Measurements from ENCODE around the gene CD177.
A peak's percentile ranks its signal among the peaks of the same experiment; 100 is the strongest.
"Not testable (repeated sequence)": the region's sequence is repeated elsewhere in the genome, so short reads cannot be mapped to it uniquely, and the experiment has no call there.

The CD177 gene, protein sequence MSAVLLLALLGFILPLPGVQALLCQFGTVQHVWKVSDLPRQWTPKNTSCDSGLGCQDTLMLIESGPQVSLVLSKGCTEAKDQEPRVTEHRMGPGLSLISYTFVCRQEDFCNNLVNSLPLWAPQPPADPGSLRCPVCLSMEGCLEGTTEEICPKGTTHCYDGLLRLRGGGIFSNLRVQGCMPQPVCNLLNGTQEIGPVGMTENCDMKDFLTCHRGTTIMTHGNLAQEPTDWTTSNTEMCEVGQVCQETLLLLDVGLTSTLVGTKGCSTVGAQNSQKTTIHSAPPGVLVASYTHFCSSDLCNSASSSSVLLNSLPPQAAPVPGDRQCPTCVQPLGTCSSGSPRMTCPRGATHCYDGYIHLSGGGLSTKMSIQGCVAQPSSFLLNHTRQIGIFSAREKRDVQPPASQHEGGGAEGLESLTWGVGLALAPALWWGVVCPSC

DNA sequence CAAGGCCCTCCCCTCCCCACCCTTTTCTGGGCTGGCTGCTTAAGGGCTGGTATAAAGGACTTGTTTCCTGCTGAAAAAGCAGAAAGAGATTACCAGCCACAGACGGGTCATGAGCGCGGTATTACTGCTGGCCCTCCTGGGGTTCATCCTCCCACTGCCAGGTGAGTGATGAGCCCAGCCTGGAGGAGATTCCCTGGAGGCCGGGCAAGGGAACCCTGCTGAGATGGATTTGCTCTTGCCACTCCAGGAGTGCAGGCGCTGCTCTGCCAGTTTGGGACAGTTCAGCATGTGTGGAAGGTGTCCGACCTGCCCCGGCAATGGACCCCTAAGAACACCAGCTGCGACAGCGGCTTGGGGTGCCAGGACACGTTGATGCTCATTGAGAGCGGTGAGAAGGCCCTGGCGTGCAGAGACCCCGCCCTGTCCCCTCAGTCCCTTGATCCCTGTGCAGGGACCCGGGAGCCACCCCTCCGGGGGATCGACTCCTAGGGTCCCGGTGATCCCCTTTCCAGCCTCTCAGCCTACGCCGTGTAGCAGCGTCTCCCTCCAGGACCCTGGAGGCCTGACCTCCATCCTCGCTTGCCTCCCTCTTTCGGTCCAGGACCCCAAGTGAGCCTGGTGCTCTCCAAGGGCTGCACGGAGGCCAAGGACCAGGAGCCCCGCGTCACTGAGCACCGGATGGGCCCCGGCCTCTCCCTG, at the start of gene CD177:
Gene CD177 (plus strand): TSS at position 81 of the 699 bp plus-strand sequence. CDS start 29 bp downstream, at position 110.
- no peak for DNase-seq

DNA sequence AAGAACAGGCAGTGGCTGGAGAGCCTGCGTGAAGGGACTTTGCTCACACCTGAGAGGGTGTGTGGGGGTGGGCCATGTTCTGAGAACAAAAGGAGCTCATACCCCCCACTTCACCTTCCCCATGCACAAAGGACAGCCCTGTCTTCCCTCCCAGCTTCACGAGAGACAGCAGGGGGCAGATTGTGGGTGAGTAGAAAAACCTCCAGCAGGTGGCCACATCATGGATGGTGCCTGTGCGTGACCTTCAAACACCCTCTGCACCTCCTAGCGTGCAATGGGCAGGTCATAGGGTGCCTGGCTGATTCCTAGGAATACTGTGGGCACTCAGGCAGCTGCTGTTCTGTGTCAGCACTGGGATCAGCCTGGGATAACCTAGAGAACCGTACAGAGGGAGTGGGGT, 47.8 kb upstream of the CD177 start:
- no peak for DNase-seq

DNA sequence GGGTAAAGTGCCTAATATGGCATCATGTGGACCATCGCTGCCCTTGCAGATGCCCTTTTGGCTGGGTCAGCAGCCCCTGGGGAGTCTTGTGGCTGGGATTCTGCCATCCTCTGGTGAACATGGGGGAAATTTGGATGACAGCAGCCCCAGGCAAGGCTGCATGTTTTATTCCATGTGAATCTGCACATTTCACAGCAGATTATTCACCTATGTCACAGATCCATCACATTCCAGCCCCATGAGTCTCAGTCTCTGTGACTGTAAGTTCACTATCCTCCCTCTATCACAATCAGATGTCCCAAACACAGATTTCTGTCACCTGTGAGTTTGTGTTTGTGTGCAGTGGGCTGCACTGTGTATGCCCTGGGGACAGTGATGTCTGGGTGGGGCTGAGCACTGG, 47.4 kb upstream of the CD177 start:
- no peak for DNase-seq

DNA sequence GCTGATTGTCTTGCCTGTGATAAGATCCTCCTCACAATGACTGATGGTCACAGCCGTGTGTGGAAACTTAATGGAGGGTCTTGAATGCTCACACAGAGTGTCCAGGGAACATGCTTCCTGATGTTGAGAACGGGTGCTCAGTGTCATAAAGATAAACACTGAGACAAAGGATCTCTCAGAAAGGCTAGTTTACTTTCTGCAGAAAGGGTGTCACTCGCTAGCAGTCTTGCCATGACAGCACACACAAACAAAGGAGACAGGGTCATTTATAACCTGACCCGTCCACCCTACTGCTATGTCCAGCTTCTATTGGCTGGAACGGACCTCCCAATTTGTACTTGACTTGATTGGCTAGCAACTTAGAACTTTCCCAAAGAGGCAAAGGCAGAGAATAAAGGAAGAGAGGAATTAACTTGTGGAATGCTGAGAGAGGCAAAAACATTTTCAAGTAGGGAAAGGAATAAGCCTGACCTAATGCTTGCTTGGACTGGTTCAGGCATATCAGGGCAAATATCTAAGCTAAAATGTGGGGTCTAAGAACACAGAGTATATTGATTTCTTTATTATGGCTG, 45.2 kb upstream of the CD177 start:
- DNase-seq = no peak

DNA sequence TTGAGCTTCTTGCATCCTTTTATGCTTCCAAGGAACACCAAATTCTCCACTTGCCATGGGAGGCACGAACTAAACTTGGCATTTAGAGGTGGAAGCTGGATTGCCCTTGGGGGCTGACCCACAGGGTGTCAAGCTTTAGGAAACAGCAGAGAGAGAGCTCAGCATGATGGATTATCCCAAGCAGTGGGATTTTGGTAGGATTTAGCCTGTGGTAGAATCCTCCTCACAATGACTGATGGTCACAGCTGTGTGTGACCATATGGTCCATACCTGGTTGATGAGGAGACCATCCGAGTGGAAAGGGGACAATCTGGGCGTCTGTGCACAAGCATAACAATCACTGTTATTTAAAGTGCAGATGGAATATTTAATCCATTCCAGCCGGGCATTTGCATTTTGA, 44.0 kb upstream of the CD177 start:
- no peak for DNase-seq

DNA sequence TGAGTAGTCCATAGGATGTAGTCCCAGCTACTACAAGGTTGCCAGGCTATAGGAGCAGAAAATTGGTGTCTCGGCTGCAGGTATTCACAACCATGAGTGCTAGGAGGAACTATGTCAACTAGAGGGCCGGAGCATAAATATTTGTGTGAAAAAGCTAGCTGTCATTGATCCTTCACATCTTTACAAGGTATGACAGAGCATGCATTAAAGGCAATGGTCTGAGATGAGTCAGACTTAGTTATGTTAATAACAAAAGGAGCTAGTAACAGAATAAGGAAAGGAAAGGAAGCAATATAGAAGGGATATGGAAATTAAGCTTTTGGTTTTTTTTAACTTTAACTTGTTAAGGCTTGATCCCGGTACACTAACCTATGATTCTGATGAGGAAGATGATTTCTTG, 43.3 kb upstream of the CD177 start:
- DNase-seq = no peak

DNA sequence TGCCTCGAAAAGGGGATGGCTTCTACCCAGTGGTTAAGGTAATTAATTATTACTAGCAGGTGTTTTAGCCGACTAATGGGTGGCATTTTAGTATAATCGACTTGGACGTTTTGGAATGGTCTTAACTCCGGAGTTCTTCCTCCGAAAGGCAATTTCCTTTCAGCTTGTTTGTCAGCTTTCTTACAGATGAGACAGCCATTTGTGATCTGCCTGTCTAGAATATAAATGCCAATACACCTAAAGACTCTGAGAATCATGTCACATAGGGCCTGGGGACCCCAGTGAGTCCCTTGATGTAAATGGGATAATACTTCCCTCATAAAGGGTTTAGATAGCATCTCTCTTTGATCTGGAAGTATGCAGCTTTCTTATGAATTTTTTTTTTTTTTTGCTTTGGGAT, 42.2 kb upstream of the CD177 start:
- DNase-seq = no peak

DNA sequence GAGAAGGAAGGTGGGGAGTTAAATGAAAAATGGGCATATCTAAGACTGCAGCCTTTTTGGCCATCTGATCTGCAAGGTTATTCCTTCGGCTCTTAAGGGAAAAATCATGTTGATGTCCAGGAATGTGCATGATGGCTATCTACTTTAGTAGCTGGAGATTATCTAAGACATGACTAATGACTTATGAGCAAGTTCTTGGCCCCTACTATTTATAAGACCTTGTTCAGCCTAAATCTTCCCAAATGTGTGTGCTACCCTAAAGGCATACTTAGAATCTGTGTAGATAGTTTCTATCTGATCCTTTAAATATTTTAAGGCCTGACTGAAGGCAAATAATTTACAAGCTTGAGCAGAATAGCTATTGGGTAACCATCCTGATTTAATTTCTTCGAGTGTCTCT, 41.8 kb upstream of the CD177 start:
- DNase-seq = no peak

DNA sequence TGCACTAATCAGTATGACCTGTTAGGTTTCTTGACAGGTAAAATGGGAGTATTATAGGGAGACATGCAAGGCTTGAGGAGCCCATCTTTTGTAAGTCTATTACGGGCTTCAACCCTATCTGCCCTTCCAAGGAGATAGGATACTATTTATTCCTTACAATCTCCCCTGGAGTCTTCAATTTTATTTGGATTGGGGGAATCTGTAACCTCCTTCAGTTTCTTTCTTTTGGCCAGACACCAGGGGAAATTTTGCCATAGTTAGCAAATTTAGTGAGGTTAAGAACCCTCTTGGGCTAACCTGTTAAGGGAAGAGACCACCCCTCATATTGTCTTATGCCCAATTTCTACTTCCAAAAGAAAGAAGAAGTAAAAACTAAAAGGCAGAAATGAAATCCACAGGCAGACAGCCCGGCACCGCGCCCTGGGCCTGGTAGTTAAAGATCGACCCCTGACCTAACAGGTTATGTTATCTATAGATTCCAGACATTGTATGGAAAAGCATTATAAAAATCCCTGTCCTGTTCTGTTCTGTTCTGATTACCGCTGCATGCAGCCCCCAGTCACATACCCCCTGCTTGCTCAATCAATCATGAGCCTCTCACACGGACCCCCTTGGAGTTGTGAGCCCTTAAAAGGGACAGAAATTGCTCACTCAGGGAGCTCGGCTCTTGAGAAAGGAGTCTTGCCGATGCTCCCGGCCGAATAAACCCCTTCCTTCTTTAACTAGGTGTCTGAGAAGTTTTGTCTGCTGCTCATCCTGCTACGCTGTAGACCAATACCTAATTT, 39.6 kb upstream of the CD177 start:
- DNase-seq = no peak

DNA sequence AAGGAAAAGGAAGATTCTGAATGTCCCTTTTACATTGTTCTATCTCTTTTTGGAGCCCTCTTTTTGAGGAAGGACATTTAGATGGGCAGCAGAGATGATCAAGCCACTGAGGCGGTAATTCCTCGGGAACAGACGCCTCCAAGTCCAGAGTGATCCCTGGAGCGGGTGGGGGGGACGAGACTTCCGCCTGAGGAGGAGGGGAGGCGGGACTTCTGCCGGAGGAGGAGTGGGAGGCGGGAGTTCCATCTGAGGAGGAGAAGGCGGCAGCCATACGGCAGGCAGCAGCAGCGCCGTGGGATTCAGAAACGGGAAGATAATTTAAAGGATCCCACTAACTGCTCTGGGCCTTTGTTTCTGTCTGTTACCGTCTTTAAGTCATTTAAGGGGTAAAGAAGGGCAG, 37.6 kb upstream of the CD177 start:
- DNase-seq = no peak

DNA sequence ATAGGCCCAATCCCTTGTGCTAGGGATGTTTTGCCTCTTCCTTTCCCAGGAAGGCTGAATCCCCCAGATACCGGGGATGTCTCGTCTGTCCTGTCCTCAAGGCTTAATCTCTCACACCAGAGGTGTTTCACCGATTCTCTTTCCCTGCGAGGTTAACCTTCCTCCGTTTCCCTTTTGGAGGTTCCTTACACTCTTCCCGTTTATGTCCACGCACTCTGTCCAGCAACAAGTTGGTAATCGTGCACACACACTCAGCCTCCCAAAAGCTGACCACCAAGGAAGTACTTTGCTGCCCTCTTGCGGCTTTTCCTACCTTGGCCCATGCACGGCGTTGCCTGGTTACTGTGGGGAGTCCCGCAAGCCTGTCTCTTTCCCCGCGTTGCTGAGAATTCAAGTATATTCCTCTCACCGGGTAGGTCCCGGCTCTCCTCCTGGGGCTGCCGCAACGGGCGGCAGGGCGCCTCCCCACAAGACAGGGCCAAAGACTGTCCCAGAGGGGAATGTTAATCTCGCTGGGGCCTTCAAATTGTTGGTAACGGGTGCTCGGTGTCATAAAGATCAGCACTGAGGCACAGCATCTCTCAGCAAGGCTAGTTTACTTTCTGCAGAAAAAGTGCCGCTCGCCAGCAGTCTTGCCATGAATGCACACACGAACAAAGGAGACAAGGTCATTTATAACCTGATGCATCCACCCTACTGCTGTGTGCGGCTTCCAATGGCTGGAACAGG, 36.7 kb upstream of the CD177 start:
- peak; percentile 78 for DNase-seq

DNA sequence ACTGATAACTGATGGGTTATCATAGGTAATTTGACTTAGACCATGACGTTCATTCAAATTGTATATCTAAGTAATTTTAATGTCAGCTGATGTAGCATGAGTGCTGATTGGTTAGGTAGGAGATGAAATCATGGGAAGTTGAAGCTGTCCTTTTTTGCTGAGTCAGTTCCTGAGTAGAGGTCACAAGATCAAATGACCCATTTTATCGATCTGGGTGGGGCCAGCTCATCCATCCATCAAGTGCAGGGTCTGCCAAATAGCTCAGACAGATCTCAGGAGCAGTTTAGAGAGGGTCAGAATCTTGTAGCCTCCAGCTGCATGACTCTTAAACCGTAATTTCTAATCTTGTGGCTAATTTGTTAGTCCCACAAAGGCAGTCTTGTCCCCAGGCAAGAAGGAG, 35.3 kb upstream of the CD177 start:
- DNase-seq = no peak

DNA sequence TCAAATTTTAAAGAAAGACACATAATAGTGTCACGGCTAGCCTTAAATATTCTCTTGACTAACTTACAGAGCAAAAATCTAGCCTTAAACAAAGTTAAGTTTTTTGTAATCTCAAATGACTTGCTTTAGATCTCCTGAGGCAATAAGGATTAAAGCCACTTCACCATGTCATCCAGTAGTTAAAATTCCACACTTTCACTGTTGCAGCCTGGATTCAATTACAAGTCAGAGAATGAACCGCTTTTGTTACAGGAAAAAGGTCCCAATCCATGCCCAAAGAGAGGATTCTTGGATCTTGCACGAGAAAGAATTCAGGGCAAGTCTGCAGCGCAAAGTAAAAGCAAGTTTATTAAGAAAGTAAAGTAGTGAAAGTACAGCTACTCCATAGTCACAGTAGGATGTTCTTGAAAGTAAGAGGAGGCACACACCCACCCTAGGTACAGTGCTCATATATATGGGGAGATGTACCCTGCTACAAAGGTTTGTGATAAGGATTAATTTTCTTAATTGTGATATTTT, 34.6 kb upstream of the CD177 start:
- no peak for DNase-seq

DNA sequence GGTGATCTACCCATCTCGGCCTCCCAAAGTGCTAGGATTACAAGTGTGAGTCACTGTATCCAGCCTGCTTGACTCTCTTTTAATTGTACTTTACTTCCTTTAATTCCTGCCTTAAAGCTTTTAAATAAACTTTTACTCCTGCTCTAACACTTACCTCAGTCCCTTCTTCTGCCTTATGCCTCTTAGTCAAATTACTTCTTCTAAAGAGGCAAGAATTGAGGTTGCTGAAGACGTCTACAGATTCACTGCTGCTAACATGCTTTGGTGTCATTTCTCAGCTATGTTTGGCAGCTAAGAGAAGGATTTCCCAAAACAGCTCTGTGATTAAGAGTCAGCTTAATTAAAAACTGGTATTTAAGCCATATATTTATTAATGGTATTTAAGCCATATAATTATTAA, 32.9 kb upstream of the CD177 start:
- no peak for DNase-seq

DNA sequence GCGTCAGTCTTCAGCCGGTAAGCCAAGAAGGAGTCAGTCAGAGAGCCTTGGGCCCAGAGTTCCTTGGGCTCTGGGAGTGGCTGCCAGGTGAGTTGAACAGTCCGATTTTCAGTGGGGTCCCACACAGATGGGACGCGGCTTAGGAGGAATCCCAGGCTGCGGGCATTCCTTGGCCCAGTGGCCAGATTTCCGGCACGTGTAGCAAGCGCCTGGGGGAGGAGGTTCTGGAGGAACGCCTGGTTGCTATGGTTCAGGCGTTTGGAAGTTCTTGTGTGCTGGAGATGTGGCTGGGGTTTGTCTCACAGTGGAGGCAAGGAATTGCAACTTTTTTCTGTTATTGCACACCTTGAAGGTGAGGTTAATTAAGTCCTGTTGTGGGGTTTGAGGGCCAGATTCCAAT, 26.7 kb upstream of the CD177 start:
- DNase-seq = not testable (repeated sequence)

DNA sequence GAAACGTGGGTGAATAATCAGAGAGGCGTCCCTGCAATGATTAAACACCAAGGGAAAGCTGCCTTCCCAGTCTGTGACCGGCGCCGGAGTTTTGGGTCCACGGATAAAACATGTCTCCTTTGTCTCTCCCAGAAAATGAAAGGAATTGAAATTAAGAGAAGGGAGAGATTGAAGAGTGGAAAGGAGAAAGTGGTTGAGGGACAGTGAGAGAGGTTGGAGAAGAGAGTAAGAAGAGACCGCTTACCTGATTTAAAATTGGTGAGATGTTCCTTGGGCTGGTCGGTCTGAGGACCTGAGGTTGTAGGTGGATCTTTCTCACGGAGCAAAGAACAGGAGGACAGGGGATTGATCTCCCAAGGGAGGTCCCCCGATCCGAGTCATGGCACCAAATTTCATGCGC, 24.9 kb upstream of the CD177 start:
- not testable (repeated sequence) for DNase-seq

DNA sequence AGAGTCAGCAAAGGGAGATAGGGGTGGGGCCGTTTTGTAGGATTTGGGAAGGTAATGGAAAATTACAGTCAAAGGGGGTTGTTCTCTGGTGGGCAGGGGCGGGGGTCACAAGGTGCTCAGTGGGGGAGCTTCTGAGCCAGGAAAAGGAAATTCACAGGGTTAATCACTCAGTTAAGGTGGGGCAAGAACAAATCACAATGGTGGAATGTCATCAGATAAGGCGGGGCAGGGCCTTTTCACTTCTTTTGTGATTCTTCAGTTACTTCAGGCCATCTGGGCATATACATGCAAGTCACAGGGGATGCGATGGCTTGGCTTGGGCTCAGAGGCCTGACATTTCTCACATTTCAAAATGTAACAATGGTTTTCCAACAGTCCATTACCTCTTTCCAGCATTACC, 24.4 kb upstream of the CD177 start:
- DNase-seq = not testable (repeated sequence)

DNA sequence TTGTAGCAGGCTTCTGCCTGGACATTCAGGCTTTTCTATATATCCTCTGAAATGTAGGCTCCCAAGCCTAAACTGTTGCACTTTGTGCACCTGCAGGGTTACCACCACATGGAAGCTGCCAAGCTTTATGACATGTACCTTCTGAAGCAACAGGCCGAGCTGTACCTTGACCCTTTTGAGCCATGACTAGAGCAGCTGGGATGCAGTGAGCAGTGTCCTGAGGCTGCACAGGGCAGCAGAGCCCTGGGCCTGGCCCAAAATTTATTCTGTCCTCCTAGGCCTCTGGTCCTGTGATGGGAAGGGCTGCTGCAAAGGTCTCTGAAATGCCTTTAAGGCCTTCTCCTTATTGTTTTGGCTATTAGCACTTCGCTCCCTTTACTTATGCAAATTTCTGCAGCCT, 23.5 kb upstream of the CD177 start:
- DNase-seq = no peak

DNA sequence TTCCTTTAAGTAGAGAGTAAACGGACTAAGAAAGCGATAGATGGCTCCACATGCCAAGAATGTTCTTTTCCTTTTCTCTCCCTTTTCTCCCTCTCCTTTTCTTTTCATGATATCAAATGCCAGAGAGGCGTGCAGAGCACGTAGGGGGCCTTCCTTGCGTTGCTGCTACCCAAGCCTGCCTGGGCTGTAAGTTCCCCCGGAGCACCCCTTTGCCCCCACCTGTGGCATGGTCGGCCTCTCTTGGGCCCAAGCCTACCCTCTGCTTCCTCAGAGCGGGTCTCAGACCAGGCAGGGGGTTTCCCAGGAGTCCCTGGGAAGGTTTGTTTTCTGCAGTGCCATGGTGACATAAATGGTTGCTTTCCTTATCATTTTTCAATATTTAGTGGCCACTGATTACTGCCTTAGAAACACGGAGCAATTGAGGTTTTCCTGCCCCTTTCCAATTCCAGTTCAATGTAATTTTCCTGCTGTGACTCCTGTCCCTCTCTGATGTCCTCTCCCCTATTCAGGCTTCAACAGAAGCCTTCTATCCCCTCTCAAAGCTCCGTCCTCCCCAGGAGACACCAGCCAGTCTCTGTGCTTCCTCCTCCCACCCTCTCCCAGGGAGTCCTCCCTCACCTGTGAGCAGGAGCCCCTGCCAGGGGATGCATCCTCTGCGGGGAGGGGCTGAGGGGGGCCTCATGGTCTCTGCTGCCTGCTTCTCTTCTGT, 22.6 kb upstream of the CD177 start:
- no peak for DNase-seq

DNA sequence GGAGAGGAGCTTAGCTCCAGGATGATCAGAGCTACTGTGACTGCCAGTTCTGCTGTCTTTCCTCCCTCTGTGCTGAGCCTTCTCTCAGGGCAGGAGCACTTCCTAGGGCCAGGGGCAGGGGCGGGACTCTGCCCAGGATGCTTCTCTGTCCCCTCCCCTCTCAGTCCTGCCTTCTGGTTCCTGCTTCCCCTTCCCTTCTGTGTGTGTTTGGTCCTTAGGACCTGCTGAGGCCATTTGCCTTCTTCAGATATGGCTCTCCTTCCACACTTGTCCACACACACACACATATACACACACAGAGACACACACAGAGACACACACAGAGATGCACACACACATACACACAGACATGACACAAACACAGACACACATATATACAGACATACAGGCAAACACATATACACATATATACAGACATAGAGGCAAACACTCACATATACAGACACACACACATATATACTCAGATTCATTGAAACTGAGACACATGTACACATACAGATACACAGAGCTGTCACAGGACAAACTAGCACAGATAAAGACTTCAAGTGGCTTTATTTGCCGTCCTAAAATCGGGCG, 22.0 kb upstream of the CD177 start:
- DNase-seq = no peak

Measured in DMS53 (cell line).